IMR-90 (cell line): Measurements from ENCODE around the gene RYR3. TPM values are rescaled to one million over a fixed set of nuclear protein-coding genes. Genes with fewer than 3 reads are reported as not detected.

ENCODE experiments used
- ATAC-seq: fragments of 200-7000 bp; cut with Tn5 transposase; 2 replicates; pipeline ENCODE4 v1.9.1; 2020; ENCODE audit warnings: low read depth, mild to moderate bottlenecking, moderate library complexity
- BruUV-seq: library from RNA; stranded (reverse); fragments of 400-500 nt; replicated peaks from 2 replicates; lab custom pipeline; 2021; lab: Mats Ljungman, UMichigan
- CTCF ChIA-PET: fragments of 300-600 bp; formaldehyde crosslinking; extraction: SDS; loops from one replicate; lab custom pipeline; 2021; ENCODE audit warnings: antibody characterized with exemption; lab: Yijun Ruan, JAX
- POLR2A ChIA-PET: fragments of 300-600 bp; sonication (Branson Sonifier 250); formaldehyde crosslinking; loops from one replicate; lab custom pipeline; 2022; ENCODE audit warnings: antibody characterized with exemption; ENCODE audit not compliant: unreplicated experiment; lab: Charles Lee
- DNase-seq: peaks from one replicate; pipeline ENCODE4 v3.0.0; 2013
- H2AFZ ChIP-seq: replicated peaks from 2 replicates; pipeline ENCODE3; 2013; ENCODE audit warnings: low read length, mild to moderate bottlenecking; ENCODE audit not compliant: poor library complexity
- H2AK5ac ChIP-seq: 2 replicates; pipeline ENCODE4 v1.6.1; 2013; ENCODE audit warnings: low read depth, low read length, inconsistent platforms
- H2AK9ac ChIP-seq: replicated peaks from 2 replicates; pipeline ENCODE3; 2013; ENCODE audit warnings: mild to moderate bottlenecking, low read depth, low read length, moderate library complexity; ENCODE audit not compliant: poor library complexity
- H2BK120ac ChIP-seq: 2 replicates; pipeline ENCODE4 v1.6.1; 2013; ENCODE audit warnings: low read depth, low read length, inconsistent platforms
- H2BK15ac ChIP-seq: 3 replicates; pipeline ENCODE4 v1.6.1; 2013; ENCODE audit warnings: low read depth, low read length, inconsistent platforms
- H2BK20ac ChIP-seq: 2 replicates; pipeline ENCODE4 v1.6.1; 2013; ENCODE audit warnings: low read depth, mild to moderate bottlenecking, inconsistent platforms, low read length, moderate library complexity
- H2BK5ac ChIP-seq: 2 replicates; pipeline ENCODE4 v1.6.1; 2013; ENCODE audit warnings: mild to moderate bottlenecking, low read depth, low read length, inconsistent platforms; ENCODE audit not compliant: poor library complexity, severe bottlenecking
- H3K14ac ChIP-seq: replicated peaks from 2 replicates; pipeline ENCODE4 v1.6.1; 2013; ENCODE audit warnings: low read depth, low read length, inconsistent platforms
- H3K18ac ChIP-seq: 2 replicates; pipeline ENCODE4 v1.6.1; 2013; ENCODE audit warnings: low read depth, low read length, control low read depth
- H3K23ac ChIP-seq: 2 replicates; pipeline ENCODE4 v1.6.1; 2013; ENCODE audit warnings: low read depth, low read length, inconsistent platforms
- H3K27ac ChIP-seq: 2 replicates; pipeline ENCODE4 v1.5.1; 2013; ENCODE audit warnings: mild to moderate bottlenecking, control low read depth, low read length; ENCODE audit not compliant: insufficient read depth
- H3K27me3 ChIP-seq: 2 replicates; pipeline ENCODE4 v1.6.1; 2013; ENCODE audit warnings: low read length; ENCODE audit not compliant: control insufficient read depth, insufficient read depth
- H3K36me3 ChIP-seq: 2 replicates; pipeline ENCODE4 v1.6.1; 2013; ENCODE audit warnings: low read length, mixed read lengths; ENCODE audit not compliant: control insufficient read depth, insufficient read depth
- H3K4ac ChIP-seq: 2 replicates; pipeline ENCODE4 v1.6.1; 2013; ENCODE audit warnings: low read depth, low read length, inconsistent platforms
- H3K4me1 ChIP-seq: 2 replicates; pipeline ENCODE4 v1.6.1; 2013; ENCODE audit warnings: low read length, mixed read lengths; ENCODE audit not compliant: control insufficient read depth, insufficient read depth
- H3K4me2 ChIP-seq: 2 replicates; pipeline ENCODE4 v1.6.1; 2013; ENCODE audit warnings: low read depth, mild to moderate bottlenecking, control low read depth, low read length, moderate library complexity
- H3K4me3 ChIP-seq: 2 replicates; pipeline ENCODE4 v1.5.1; 2013; ENCODE audit warnings: low read depth, mild to moderate bottlenecking, control low read depth, low read length, moderate library complexity; ENCODE audit not compliant: insufficient read depth
- H3K56ac ChIP-seq: 2 replicates; pipeline ENCODE4 v1.6.1; 2013; ENCODE audit warnings: low read length, inconsistent platforms; ENCODE audit not compliant: insufficient read depth; ENCODE audit errors: extremely low read depth
- H3K79me1 ChIP-seq, 2 experiments: 2 replicates each; pipeline ENCODE4 v1.6.1; 2013; ENCODE audit warnings: low read length in 2 of 2, inconsistent platforms in 1 of 2, low read depth in 1 of 2
- H3K9ac ChIP-seq: 2 replicates; pipeline ENCODE4 v1.6.1; 2013; ENCODE audit warnings: low read depth, low read length, control low read depth
- H3K9me1 ChIP-seq: 2 replicates; pipeline ENCODE4 v1.6.1; 2013; ENCODE audit warnings: low read length, inconsistent platforms; ENCODE audit not compliant: insufficient read depth
- H3K9me3 ChIP-seq: 2 replicates; pipeline ENCODE4 v1.6.1; 2013; ENCODE audit warnings: low read length; ENCODE audit not compliant: control insufficient read depth, insufficient read depth
- H4K20me1 ChIP-seq: 2 replicates; pipeline ENCODE4 v1.6.1; 2013; ENCODE audit warnings: low read length, inconsistent platforms; ENCODE audit not compliant: insufficient read depth
- H4K5ac ChIP-seq: 2 replicates; pipeline ENCODE4 v1.6.1; 2013; ENCODE audit warnings: mild to moderate bottlenecking, low read depth, low read length, control low read depth
- H4K8ac ChIP-seq, 2 experiments: 2 replicates each; pipeline ENCODE4 v1.6.1; 2013; ENCODE audit warnings: low read depth in 2 of 2, low read length in 2 of 2, control low read depth in 1 of 2, inconsistent platforms in 1 of 2
- H4K91ac ChIP-seq: 2 replicates; pipeline ENCODE4 v1.6.1; 2013; ENCODE audit warnings: low read depth, low read length, inconsistent platforms; ENCODE audit not compliant: insufficient read depth
- FOS ChIP-seq: fragments of 150-350 bp; IDR thresholded peaks from 2 replicates; pipeline ENCODE4 v1.6.1; 2016; ENCODE audit warnings: low read depth, low read length
- NFE2L2 ChIP-seq: fragments of 150-350 bp; IDR thresholded peaks from 2 replicates; pipeline ENCODE4 v1.6.1; 2016; ENCODE audit warnings: low read depth, mild to moderate bottlenecking, low read length
- RFX5 ChIP-seq: IDR thresholded peaks from 2 replicates; pipeline ENCODE4 v1.8.0; 2012; ENCODE audit warnings: low read depth, mild to moderate bottlenecking, low read length, moderate library complexity
- WGBS, 2 experiments: methylation state at CpG; one replicate each; pipeline versions ENCODE4 v1.1.5 to v1.1.7; 2013; ENCODE audit warnings: missing lambda C conversion rate in 2 of 2; ENCODE audit not compliant: insufficient read length in 1 of 2; ENCODE audit errors: extremely low coverage in 2 of 2; 5-methylcytosine and 5-hydroxymethylcytosine counted together
- dilution Hi-C: fragments of 300-500 bp; cut with HindIII; formaldehyde crosslinking; loops from one replicate; pipeline ENCODE4 v1.14.3; 2018; ENCODE audit warnings: low sequenced_read_pairs; ENCODE audit not compliant: unreplicated experiment
- in situ Hi-C: fragments of 300-500 bp; cut with MboI; formaldehyde crosslinking; loops from 3 replicates; pipeline ENCODE4 v1.14.3; 2019; ENCODE audit warnings: low sequenced_read_pairs, inconsistent platforms, mixed read lengths
- intact Hi-C: fragments of 100-400 bp; cut with micrococcal nuclease; formaldehyde crosslinking; loops from 2 replicates; pipeline ENCODE4 v1.10.0; 2022
- polyA plus RNA-seq, 3 experiments: library from polyadenylated mRNA; depleted of rRNA; stranded (reverse); fragments of >200 nt; gene quantifications; 2 replicates each; pipeline ENCODE4 v1.2.3, GENCODE V29; 2012; ENCODE audit warnings: low replicate concordance in 1 of 3
- total RNA-seq: library from RNA; depleted of rRNA; stranded (reverse); fragments of >200 nt; gene quantifications from 2 replicates; pipeline ENCODE4 v1.2.3, GENCODE V29; 2012

Gene RYR3
- total and polyA plus RNA-seq, 2 of the 4 experiments (the other 2 are of a cell fraction), result 0.18 TPM; not detected in 1

DNA sequence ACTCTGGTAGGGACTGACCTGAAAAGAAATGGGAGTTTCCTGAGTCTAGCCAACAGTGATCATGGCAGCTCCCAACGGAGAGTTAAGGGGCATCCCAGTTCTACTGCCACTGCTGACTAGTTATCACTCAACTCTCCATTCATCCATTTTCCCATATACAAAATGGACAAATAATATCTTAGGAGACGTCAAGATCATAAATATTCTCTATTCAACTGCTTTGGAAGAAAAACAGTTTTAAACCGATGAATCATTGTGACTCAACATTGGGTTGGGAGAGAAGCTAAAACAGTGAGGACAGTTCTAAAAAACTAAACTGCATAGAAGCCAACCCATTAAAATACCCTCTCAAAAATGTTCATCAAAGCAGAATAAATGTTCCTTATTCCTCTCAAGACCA, 600.0 kb downstream of the RYR3 start:
- in situ Hi-C loops (no loop called here), intact Hi-C loops (no loop called here), dilution Hi-C loops (no loop called here)
- peak overlapping the region; percentile 30; the same call in 1 of the 2 replicates for H3K4me2 ChIP-seq
- H3K23ac ChIP-seq, result no peak overlapping the region
- H3K27me3 ChIP-seq, result no peaks in the 10 kb centered on the region
- 0 out of 2 replicates have a peak overlapping the region, but pooled peaks have one; percentile 6 for H3K4ac ChIP-seq
- POLR2A ChIA-PET, result no interaction called here
- H3K4me1 ChIP-seq, result peaks cover 11% of the 10 kb centered on the region
- H3K14ac ChIP-seq, result peak overlapping the region; percentile 53; the same call in 1 of the 2 replicates
- 0 out of 2 replicates have a peak overlapping the region, but pooled peaks have one; percentile 55 for H2BK20ac ChIP-seq
- TF ChIP-seq RFX5 (no peak), FOS (peak; percentile 31; the same call in 1 of the 2 replicates), NFE2L2 (peak; percentile 25; the same call in 1 of the 2 replicates)
- H2AFZ ChIP-seq, result no peak overlapping the region
- BruUV-seq, result no TSS peak
- H2BK120ac ChIP-seq, result no peak overlapping the region
- DNase-seq, result peak; percentile 69
- H4K20me1 ChIP-seq, result peaks cover 2% of the 10 kb centered on the region; the same call in 1 of the 2 replicates
- peak; percentile 72 for ATAC-seq
- H2AK9ac ChIP-seq, result no peak overlapping the region
- H3K27ac ChIP-seq, result no peak overlapping the region
- CTCF ChIA-PET, result no interaction called here
- H4K91ac ChIP-seq, result no peak overlapping the region
- peak overlapping the region; percentile 20; the same call in 1 of the 2 replicates for H3K18ac ChIP-seq
- no peak overlapping the region for H3K4me3 ChIP-seq
- H2BK5ac ChIP-seq, result peak overlapping the region; percentile 31
- H3K9me3 ChIP-seq, result no peaks in the 10 kb centered on the region
- no peak overlapping the region for H2BK15ac ChIP-seq
- H3K9ac ChIP-seq, result no peak overlapping the region
- H4K8ac ChIP-seq, result no peak overlapping the region
- H3K56ac ChIP-seq, result no peak overlapping the region
- no peak overlapping the region for H2AK5ac ChIP-seq
- no peak overlapping the region for H4K5ac ChIP-seq
- WGBS, 2 experiments, result no CpG with 5 or more reads among the region's 3 CpGs
- H3K79me1 ChIP-seq, result peaks cover 8 to 10% of the 10 kb centered on the region in 2 experiments; a peak in 3 of 4 replicates
- H3K9me1 ChIP-seq, result peaks cover 12% of the 10 kb centered on the region
- no peaks in the 10 kb centered on the region for H3K36me3 ChIP-seq
